ENCODE data around the gene DPEP2.

- no peak for TF ChIP-seq CTCF (IDR thresholded peaks at IDR 0.05)
- no peak for TF ChIP-seq POLR2A (IDR thresholded peaks at IDR 0.05)
Observed at GRCh38 chr16:67943256-67943618, 56.0 kb downstream of the DPEP2 start.

Measured in thyroid gland (tissue), 4 donors.